Mammary epithelial cell (primary cell): Measurements from ENCODE around the gene TBL2.

Experiments
- EZH2 ChIP-seq: IDR thresholded peaks from 2 replicates; pipeline ENCODE4 v1.6.1; 2012; ENCODE audit warnings: low read length, inconsistent platforms, borderline replicate concordance
- TF ChIP-seq, protein P1 (sequence below), 2 donors: IDR thresholded peaks in 1 of 2; conservative IDR thresholded peaks in 1 of 2; 2 replicates each; pipeline ENCODE4 v1.5.1; 2011 to 2012; ENCODE audit warnings: inconsistent platforms in 2 of 2, low read length in 2 of 2, mild to moderate bottlenecking in 2 of 2, control low read depth in 1 of 2, low read depth in 1 of 2; ENCODE audit not compliant: insufficient read depth in 1 of 2; ENCODE audit errors: extremely low read depth in 1 of 2

GRCh38 chr7:73623798-73624668 lies 45.7 kb upstream of the TBL2 start, which contains the start of gene MLXIPL:
- TF ChIP-seq, protein P1, sequence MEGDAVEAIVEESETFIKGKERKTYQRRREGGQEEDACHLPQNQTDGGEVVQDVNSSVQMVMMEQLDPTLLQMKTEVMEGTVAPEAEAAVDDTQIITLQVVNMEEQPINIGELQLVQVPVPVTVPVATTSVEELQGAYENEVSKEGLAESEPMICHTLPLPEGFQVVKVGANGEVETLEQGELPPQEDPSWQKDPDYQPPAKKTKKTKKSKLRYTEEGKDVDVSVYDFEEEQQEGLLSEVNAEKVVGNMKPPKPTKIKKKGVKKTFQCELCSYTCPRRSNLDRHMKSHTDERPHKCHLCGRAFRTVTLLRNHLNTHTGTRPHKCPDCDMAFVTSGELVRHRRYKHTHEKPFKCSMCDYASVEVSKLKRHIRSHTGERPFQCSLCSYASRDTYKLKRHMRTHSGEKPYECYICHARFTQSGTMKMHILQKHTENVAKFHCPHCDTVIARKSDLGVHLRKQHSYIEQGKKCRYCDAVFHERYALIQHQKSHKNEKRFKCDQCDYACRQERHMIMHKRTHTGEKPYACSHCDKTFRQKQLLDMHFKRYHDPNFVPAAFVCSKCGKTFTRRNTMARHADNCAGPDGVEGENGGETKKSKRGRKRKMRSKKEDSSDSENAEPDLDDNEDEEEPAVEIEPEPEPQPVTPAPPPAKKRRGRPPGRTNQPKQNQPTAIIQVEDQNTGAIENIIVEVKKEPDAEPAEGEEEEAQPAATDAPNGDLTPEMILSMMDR (conservative IDR thresholded peaks at IDR 0.05 in 1 of 2, IDR thresholded peaks at IDR 0.05 in 1 of 2; ENCODE audit: extremely low read depth in 1 of 2, insufficient read depth in 1 of 2, low read depth in 1 of 2, low read length in 2 of 2), result no peak
- no peak for TF ChIP-seq EZH2
